SHP77 treated with DMSO at 0.1 percent for 48 hours (cell line): ENCODE data around the gene SLC27A1.
A peak's percentile ranks its signal among the peaks of the same experiment; 100 is the strongest.
"Not testable (repeated sequence)": the region's sequence is repeated elsewhere in the genome, so short reads cannot be mapped to it uniquely, and the experiment has no call there.

ENCODE experiments used
- DNase-seq: peaks from one replicate; lab custom pipeline; 2025; lab: John Stamatoyannopoulos, UW

Gene SLC27A1

GRCh38 chr19:17487284-17488121 is 17.2 kb downstream of the SLC27A1 start:
- DNase-seq: no peak

- no peak for DNase-seq
These were observed 18.5 kb downstream of the SLC27A1 start for GRCh38 chr19:17488593-17489391.

- no peak for DNase-seq
These were observed 19.2 kb downstream of the SLC27A1 start for GRCh38 chr19:17489392-17490030.

DNA sequence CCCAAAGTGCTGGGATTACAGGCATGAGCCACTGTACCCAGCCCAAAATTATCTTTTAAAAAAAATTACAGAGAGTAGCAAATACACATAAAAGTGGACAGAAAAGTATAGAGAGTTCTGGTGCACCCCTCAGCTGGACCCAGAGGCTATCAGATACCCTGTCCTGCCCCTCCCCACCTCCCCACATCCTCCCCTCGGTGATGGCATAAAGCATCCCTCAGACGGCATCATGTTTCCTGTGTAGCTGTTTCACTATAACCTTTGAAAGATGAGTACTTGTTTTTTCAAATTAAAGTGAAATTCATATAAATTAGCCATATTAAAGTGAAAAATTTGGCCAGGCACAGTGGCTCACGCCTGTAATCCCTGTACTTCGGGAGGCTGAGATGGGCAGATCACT is 20.1 kb downstream of the SLC27A1 start:
- DNase-seq: no peak

GRCh38 chr19:17491287-17491686 is 21.0 kb downstream of the SLC27A1 start:
- no peak for DNase-seq

DNA sequence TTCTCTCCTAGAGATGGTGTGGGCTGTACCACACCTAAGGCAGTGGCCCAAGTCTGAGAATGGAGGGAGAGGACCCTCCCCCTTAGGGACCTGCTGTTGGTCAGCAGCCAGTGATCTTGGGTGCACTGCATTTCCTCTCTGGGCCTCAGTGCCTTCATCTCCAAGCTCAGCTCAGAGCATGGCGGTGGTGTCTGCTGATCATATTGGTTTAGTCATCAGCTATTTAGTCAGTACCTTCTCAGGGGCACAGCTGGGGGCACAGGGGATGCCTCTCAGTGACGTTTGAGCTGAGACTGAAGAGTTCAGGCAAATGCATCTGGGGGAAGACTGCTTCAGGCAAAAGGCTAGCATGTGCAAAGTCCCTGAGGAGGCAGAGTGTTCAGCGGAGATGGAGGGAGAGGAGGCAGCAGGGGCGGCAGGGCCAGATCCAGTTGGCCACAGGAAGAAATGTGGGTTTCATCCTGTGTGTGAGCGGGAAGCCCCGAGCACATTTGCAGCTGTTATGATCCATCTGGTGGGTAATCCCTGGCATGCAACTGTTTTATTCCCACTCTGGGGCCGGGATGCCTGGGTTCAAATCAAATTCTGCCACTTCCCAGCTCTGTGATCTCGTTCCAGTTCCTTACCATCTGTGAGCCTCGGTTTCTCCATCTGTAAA is 25.4 kb downstream of the SLC27A1 start:
- DNase-seq: no peak

DNA sequence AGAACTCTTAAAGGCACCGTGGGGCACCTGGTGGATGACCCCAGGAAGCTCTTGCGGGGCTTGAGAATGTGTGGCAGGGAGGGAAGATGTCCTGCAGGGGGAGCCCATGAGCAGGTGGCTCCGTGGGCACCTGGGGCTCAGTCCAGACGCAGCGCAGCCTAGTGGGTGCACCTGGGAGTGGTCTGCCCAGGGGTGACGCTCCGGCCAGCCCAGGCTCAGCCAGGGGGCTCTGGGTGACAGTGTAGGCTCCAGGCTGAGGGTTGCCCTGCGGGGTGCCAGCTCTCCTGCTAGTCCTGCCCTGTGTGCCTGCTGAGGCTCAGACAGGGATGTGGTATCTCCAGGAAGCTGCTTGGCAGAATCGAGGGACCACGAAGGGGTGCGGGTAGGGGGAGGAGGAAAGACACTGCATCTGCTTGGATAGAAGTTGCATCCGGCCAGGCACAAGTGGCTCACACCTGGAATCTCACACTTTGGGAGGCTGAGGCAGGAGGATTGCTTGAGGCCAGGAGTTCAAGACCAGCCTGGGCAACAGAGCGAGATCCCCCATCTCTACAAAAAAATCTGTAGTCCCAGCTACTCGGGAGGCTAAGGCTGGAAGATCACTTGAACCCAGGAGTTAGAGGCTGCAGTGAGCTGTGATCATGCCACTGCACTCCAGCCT is 26.1 kb downstream of the SLC27A1 start:
- peak; percentile 45 for DNase-seq

GRCh38 chr19:17497149-17497798 is 26.9 kb downstream of the SLC27A1 start:
- DNase-seq: no peak

GRCh38 chr19:17499025-17499424 is 28.7 kb downstream of the SLC27A1 start:
- not testable (repeated sequence) for DNase-seq

GRCh38 chr19:17499648-17500446 is 29.5 kb downstream of the SLC27A1 start:
- DNase-seq: peak; percentile 69

DNA sequence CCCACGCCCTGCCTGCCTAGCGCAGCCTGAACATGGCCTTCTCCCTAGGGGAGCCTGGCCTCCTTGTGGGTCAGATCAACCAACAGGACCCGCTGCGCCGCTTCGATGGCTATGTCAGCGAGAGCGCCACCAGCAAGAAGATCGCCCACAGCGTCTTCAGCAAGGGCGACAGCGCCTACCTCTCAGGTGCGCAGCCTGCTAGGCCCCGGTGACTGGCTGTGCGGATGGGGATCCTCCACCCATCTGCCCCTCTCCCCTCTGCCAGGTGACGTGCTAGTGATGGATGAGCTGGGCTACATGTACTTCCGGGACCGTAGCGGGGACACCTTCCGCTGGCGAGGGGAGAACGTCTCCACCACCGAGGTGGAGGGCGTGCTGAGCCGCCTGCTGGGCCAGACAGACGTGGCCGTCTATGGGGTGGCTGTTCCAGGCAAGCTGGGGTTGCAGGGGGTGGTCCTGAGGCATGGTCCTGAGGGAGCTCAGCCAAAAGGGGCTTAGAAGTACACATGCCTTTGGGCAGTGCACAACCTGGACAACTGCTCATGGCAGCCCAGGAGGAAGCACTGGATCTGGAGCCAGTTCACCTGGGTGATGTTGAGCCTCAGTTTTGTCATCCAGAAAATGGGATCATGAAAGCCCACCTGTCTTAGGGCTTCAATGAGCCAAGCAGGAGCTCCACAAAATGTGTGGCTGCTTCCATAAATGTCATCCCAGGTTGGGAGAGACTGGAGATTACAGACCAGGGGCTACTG is 30.3 kb downstream of the SLC27A1 start:
- no peak for DNase-seq

GRCh38 chr19:17503240-17503639 is 32.9 kb downstream of the SLC27A1 start:
- DNase-seq: no peak

GRCh38 chr19:17504030-17504429 is 33.7 kb downstream of the SLC27A1 start:
- DNase-seq: no peak

- DNase-seq: no peak
These were observed 34.1 kb downstream of the SLC27A1 start for GRCh38 chr19:17504456-17504855.

DNA sequence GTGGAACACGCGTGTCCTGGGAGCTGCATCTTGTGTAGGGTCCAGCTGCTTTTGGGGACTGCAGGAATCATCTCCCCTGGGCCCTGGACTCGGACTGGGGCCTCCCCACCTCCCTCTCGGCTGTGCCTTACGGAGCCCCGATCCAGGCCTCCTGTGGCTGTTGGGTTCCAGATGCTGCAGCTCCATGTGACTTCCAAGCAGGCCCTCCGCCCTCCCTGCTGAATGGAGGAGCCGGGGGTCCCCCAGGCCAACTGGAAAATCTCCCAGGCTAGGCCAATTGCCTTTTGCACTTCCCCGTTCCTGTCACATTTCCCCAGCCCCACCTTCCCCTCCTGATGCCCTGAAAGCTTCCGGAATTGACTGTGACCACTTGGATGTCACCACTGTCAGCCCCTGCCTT is 34.9 kb downstream of the SLC27A1 start:
- DNase-seq: no peak

GRCh38 chr19:17506745-17507144 is 36.4 kb downstream of the SLC27A1 start:
- no peak for DNase-seq

DNA sequence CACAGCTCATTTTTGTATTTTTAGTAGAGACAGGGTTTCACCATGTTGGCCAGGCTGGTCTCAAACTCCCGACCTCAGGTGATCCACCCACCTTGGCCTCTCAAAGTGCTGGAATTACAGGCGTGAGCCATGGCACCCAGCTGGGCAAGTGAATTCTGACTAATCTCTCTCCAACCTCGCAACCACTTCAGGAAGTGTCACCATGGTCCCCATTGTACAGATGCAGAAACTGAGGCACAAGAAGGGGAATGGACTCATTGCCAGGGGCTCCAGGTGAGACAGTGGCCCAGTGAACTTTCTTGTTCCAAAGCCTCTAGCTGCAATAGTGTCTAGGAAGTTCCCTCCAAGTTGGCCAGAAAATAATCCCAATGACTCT is 38.2 kb downstream of the SLC27A1 start:
- not testable (repeated sequence) for DNase-seq

DNA sequence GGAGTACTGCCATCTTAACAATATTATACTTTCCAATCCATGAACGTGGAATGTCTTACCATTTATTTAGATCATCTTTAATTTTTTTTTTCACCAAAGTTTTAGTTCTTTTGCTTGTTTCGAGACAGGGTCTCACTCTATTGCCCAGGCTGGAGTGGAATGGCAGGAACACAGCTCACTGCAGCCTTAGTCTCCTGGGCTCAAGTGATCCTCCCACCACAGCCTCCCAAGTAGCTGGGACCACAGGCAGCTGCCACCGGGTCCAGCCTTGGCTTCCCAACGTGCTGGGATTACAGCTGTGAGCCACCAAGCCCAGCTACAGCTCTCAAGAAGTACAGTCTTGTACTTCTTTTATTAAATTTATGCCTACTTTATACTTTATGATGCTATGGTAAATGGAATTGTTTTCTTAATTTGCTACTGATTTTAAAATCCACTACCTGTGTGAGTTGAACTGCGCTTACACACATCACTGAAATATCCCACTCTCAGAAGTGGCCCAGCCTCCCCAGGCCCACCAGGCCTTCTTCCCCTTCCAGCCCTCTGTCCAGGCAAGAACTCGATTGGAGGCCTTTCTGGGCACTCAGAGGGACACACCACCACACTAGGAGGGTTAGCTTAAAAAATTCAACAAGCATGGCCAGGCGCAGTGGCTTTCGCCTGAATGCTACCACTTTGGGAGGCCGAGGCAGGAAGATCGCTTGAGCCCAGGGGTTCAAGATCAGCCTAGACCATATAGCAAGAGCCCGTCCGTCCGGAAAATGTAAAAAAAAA is 40.1 kb downstream of the SLC27A1 start:
- DNase-seq: no peak
